Upper lobe of right lung (tissue), 1 donor: Measurements from ENCODE around the gene MYBPH. TPM values are rescaled to one million over a fixed set of nuclear protein-coding genes. Genes with fewer than 3 reads are reported as not detected.

Source experiments
- ATAC-seq: fragments of 200-7000 bp; cut with Tn5 transposase; one replicate; pipeline ENCODE4 v1.9.1; 2020; ENCODE audit warnings: mild to moderate bottlenecking, moderate library complexity
- DNase-seq: peaks from one replicate; pipeline ENCODE4 v3.0.0-alpha.2; 2020
- H3K27ac ChIP-seq: fragments of 200-600 bp; one replicate; pipeline ENCODE4 v1.8.0; 2022
- H3K27me3 ChIP-seq: fragments of 200-600 bp; one replicate; pipeline ENCODE4 v1.8.0; 2022; ENCODE audit warnings: mild to moderate bottlenecking
- H3K36me3 ChIP-seq: fragments of 200-600 bp; one replicate; pipeline ENCODE4 v1.8.0; 2022
- H3K4me1 ChIP-seq: fragments of 200-600 bp; one replicate; pipeline ENCODE4 v1.8.0; 2022
- H3K4me3 ChIP-seq: fragments of 200-600 bp; one replicate; pipeline ENCODE4 v1.8.0; 2022; ENCODE audit warnings: mild to moderate bottlenecking
- H3K9me3 ChIP-seq: fragments of 200-600 bp; one replicate; pipeline ENCODE4 v1.8.0; 2022
- intact Hi-C: fragments of 100-400 bp; cut with DNase I; formaldehyde crosslinking; loops from one replicate; pipeline ENCODE4 v1.11.0; 2022
- total RNA-seq: library from RNA; stranded (reverse); fragmentation: NEBNext Ultra II Directional; extraction: Animal tissue kit (Norgen Biotek cat#: 25700); gene quantifications from one replicate; pipeline ENCODE4 v1.2.1, GENCODE V29; 2021
- TF ChIP-seq, protein P1 (sequence below): fragments of 200-600 bp; IDR thresholded peaks from one replicate; pipeline ENCODE4 v1.8.0; 2022; ENCODE audit warnings: antibody characterized with exemption
- donor health status: DM: no; HTN: yes; CAD: no; lungs with severe emphysema.

Gene MYBPH
- total RNA-seq, 1 donor from 2014 or later: not detected

DNA sequence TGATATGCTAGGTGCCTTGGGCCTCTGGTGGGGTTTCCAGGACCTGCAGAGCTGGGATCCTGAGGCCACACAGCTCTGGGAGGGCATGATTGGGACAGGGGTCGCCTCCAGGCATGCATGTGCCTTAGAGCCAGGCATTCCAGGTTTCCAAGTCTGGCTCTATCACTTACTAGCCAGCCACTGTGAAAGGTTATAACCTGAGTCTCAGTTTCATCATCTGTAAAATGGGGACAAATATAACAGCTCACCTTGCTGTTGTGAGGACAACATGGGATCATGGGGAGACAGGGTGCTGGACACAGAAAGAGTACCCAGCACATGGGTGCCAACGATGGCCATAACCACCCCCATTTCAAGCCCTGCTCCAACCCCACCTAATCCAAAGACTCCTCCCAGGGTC lies 8.2 kb upstream of the MYBPH start:
- DNase-seq: no peak
- TF ChIP-seq, protein P1, sequence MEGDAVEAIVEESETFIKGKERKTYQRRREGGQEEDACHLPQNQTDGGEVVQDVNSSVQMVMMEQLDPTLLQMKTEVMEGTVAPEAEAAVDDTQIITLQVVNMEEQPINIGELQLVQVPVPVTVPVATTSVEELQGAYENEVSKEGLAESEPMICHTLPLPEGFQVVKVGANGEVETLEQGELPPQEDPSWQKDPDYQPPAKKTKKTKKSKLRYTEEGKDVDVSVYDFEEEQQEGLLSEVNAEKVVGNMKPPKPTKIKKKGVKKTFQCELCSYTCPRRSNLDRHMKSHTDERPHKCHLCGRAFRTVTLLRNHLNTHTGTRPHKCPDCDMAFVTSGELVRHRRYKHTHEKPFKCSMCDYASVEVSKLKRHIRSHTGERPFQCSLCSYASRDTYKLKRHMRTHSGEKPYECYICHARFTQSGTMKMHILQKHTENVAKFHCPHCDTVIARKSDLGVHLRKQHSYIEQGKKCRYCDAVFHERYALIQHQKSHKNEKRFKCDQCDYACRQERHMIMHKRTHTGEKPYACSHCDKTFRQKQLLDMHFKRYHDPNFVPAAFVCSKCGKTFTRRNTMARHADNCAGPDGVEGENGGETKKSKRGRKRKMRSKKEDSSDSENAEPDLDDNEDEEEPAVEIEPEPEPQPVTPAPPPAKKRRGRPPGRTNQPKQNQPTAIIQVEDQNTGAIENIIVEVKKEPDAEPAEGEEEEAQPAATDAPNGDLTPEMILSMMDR: no peak

DNA sequence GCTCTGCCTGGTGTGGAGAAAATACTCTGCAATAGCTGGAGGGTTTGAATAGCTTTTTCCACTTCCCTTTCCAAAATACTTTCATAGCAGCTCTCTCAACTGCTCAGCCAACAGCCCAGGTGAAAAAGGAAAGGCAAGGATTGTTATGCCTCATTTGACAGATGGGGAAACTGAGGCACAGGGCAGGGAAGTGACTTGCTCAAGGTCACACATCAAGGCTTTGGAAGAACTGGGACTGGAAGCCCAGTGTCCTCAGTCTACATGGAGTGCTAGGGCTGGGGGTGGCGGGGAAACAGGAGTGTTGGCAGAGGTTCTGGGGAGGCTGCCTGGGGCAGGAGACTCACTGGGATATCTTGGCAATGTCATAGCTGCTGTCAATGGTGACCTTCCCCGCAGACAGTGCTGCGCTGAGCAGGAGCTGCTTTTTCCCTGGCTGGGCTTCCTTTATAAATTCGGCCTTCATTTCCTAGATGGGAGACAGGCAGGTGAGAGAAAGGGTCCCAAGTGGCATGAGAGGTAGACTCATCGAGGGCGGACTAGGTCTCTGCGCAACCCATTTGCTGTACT lies 6.8 kb upstream of the MYBPH start:
- ATAC-seq (no peak), DNase-seq (peak; percentile 20)
- Histone ChIP-seq H3K4me3 (no peak overlapping the region), H3K27me3 (no peaks in the 10 kb centered on the region), H3K4me1 (peaks cover 6% of the 10 kb centered on the region), H3K27ac (no peak overlapping the region), H3K36me3 (no peaks in the 10 kb centered on the region), H3K9me3 (no peaks in the 10 kb centered on the region)
- intact Hi-C loops: no loop called here
- TF ChIP-seq, protein P1: no peak

More for the DNA sequence above, 8.2 kb upstream of the MYBPH start:
- H3K27ac ChIP-seq: no peak overlapping the region
- ATAC-seq: no peak
- intact Hi-C loops: no loop called here
- H3K9me3 ChIP-seq: no peaks in the 10 kb centered on the region
- H3K36me3 ChIP-seq: no peaks in the 10 kb centered on the region
- no peak overlapping the region for H3K4me3 ChIP-seq
- no peaks in the 10 kb centered on the region for H3K27me3 ChIP-seq
- peaks cover 6% of the 10 kb centered on the region for H3K4me1 ChIP-seq

DNA sequence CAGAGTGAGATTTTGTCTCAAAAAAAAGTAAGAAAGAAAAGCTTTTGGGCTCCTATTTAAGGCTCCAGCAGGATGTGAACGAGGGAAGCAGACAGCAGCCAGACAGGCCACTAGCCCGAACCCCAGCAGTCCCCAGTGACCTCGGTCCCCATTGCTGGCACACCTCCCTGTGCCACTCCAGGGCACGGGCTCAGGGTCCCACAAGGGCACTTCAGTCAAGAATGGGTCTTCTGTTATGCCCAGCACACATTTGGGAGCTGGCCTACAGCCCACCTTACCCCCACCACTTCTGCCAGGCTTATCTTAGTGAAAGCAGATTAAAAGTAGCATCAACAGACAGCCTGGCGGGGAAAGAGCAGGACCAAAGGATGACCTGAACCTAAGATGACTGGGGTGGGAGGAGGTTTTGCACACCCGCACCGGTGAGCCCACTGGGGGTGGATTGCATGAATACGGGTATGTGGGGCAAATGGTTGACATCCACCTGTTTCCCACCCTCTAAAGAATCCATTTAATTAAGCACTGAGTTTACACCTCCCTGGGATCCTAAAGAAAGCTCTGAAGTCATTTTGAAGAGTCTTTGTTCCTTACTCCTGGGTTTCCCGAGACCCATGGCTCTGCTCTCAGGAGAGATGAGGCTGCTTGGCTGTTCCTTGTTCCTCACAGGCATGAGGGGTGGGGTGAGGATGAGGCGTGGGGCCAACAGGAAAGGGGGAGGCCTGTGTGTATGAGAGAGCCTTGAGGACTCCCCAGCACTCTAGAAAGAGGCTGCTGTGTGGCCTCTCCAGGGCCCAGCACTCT lies 6.2 kb upstream of the MYBPH start:
- intact Hi-C loops: no loop called here
- ATAC-seq (no peak), DNase-seq (peak; percentile 60)
- no peaks in the 10 kb centered on the region for H3K36me3 ChIP-seq
- TF ChIP-seq, protein P1: no peak
- H3K27ac ChIP-seq: no peak overlapping the region
- H3K9me3 ChIP-seq: no peaks in the 10 kb centered on the region
- peaks cover 6% of the 10 kb centered on the region for H3K4me1 ChIP-seq
- H3K4me3 ChIP-seq: no peak overlapping the region
- H3K27me3 ChIP-seq: no peaks in the 10 kb centered on the region

DNA sequence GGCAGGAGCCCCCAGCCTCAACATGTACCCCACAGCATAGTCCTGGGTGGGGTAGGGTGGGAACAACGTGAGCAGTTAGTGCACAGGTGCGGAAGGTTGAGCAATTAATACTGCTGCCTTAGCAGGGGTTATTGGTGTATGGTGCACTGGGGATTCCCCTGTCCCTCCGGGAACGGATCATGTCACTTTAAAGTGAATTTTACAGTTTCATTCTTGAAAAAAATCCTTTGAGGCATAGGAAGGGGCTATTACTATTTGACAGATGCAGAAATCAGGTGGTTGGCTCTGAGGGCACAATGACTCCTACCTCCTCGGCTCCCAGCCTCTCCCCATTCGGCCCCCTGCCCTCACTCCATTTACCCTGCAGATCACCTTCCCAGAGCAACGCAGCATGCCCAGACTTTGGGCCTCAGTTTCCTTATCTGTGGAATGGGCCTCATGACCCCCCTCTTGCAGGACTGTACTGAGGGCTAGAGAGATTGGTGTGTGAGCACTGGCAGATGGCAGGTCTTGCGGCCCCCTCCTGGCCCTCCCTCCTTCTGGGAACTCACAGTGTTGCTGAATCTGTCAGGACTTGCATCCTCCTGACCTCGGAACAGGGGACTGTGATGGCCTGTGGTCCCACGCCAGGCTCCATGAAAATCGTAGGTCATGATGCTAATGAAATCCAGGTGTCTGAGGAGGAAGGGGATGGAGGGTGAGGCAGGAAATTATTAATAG lies 5.1 kb upstream of the MYBPH start:
- intact Hi-C loops: no loop called here
- Histone ChIP-seq H3K36me3 (no peaks in the 10 kb centered on the region), H3K4me1 (peaks cover 4% of the 10 kb centered on the region), H3K27ac (no peak overlapping the region), H3K9me3 (no peaks in the 10 kb centered on the region), H3K27me3 (no peaks in the 10 kb centered on the region), H3K4me3 (no peak overlapping the region)
- no peak for ATAC-seq
- peak; percentile 19 for DNase-seq
- TF ChIP-seq, protein P1: no peak

DNA sequence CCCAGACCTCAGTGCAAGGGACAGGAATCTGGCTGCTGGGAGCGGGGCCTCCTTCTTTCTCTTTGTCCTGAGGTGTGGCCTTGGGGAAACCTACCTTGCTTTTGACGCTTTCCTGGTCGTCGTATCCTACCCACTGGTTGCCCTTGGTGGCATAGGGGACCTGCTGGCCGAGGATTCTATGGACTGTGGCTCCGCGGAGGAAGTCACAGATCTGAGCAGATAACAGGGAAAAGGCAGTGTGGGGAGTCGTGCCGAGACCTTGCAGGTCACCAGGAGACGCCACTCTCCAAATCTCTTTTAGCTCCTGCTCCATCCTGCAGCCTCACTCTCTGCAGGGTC lies 4.0 kb upstream of the MYBPH start:
- Histone ChIP-seq H3K9me3 (no peaks in the 10 kb centered on the region), H3K4me1 (peaks cover 7% of the 10 kb centered on the region), H3K36me3 (no peaks in the 10 kb centered on the region), H3K4me3 (no peak overlapping the region), H3K27me3 (no peaks in the 10 kb centered on the region), H3K27ac (no peak overlapping the region)
- TF ChIP-seq, protein P1: no peak
- intact Hi-C loops: no loop called here
- DNase-seq (no peak), ATAC-seq (no peak)
